ENCODE measurements around the gene SEC14L2.
"Not testable (repeated sequence)": the region's sequence is repeated elsewhere in the genome, so short reads cannot be mapped to it uniquely, and the experiment has no call there.

SEC14L2 gene

GRCh38 chr22:30380011-30380410, 16.8 kb upstream of the SEC14L2 start:
- no peak for DNase-seq

GRCh38 chr22:30381264-30381663, 15.6 kb upstream of the SEC14L2 start:
- no peak for DNase-seq

DNA sequence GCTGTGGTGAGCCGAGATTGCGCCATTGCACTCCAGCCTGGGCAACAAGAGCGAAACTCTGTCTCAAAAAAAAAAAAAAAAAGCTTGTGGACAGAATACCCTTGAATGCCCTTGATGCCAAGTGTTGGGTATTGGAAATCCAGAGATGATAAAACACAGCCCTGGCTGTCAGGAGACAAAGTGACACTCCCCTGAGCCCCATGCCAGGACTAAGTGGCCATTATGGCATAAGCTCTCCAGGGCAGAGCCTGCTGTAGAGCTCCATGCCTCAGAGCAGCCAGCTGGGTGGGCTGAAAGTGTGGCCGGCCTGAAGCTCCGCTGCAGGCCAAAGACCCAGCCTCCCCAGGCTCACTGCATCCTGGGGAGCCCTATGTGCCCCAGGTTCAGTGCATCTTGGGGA, 14.5 kb upstream of the SEC14L2 start:
- no peak for DNase-seq

DNA sequence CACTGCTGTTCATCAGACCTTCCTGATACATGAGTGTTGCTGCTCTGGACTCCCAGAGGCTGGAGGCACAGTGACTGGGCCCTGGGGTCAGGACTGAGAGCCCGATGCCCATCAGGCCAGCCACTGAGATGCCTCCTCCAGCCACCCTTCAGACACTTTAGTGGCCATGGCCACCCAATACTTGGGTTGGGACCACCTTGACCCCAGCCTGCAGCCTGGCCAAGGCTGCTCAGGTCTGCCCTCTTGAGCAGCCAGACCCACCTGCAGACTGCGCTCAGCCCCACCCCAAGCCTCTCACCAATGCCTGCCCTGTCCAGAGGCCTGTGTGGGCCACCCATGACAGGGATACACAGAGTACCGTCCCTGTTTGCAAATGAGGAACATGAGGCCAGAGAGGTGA, 13.8 kb upstream of the SEC14L2 start:
- no peak for DNase-seq

GRCh38 chr22:30385942-30386341, 10.9 kb upstream of the SEC14L2 start:
- no peak for DNase-seq

DNA sequence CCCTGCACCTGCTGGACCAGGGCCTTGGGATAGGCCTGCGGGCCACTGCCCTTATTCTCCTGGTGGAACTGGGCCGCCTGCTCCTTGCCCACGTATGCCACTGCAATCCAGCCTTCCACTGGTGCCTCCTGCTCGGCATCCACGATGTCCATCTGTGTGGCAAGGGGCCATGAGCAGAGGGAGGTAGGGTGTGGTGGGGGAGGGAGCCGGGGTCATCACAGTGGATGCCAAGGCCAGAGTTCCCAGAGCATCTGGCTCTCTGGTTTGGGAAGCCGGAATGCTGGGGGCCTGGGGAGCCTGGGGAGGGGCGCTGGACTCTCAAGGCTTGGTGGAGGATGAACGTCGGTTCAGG, 10.2 kb upstream of the SEC14L2 start:
- no peak for DNase-seq

GRCh38 chr22:30386960-30387827, 9.6 kb upstream of the SEC14L2 start, which contains the start of gene RNF215:
RNF215 (minus strand) TSS chr22:30387411; CDS start chr22:30387313, 98 bp downstream.
- peak; percentile 59 for DNase-seq

DNA sequence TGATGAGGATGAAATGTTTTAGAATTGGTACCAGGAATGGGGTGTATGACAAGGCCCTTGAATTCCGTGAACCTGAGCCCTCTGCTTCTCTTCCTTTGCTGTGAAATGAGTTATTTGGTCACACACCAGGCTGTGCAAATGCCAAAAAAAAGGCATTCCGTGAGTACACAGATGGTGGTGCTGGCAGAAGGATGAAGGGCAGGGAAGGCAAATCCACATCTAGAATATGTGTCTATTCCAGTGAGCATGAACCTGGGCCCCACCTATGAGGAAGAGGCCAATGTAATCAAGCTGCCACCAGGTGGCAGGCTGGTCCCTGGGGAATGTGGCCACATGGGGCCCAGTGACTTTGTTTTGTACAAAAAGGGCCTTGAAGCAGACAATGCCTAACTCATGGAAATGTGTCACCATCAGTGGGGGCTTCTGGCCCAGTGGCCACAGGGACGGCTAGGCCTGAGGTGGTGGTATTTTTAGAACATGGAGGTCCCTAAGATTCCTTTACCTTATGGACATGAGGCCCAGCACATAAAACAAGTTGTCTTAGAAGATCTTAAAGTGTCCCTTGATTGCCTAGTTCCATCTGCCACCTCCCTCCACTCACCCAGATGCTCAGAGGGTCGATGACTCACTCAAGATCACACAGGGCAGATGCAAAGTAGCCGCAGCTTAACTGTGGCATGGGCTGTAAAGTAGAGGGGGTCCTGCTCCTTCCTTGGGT, 5.7 kb upstream of the SEC14L2 start:
- peak; percentile 71 for DNase-seq

DNA sequence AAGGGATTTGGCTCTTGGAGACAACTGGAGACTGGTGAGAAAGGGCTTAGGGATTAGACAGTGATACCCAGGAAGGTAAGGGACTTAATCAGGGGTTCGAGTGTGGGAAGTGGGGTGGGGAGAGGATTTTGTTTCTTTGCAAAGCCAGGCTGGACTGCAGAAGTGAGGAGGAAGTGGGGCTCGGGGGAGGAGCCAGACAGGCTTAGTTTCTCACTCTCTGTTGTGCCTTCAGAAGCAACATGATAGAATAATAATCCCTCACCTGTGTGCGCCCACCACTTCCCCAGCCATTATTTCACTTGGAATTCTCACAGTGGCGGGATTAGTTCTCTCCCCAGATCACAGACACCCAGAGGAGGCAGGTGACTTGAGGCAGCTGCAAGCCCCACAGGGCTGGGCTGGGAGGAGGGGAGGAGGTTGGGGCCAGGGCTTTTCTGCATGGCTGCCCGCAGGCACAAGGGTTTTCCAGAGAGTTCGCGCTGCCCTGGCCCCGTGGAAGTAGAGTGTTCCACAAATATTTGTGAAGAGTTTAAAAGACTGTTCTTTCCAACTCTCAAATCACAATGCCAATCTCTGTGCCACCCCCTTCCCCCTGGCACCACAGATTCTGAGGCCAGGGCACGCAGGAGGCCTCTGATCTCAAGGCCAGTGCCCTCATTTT, 4.0 kb upstream of the SEC14L2 start:
- DNase-seq = no peak

GRCh38 chr22:30393322-30393680, 3.5 kb upstream of the SEC14L2 start:
- no peak for DNase-seq

- no peak for DNase-seq
Measured at GRCh38 chr22:30393885-30394284, 2.9 kb upstream of the SEC14L2 start.

- DNase-seq = no peak
Measured at GRCh38 chr22:30397656-30398635, 1.1 kb downstream of the SEC14L2 start.

GRCh38 chr22:30398685-30399680, 2.2 kb downstream of the SEC14L2 start:
- no peak for DNase-seq

DNA sequence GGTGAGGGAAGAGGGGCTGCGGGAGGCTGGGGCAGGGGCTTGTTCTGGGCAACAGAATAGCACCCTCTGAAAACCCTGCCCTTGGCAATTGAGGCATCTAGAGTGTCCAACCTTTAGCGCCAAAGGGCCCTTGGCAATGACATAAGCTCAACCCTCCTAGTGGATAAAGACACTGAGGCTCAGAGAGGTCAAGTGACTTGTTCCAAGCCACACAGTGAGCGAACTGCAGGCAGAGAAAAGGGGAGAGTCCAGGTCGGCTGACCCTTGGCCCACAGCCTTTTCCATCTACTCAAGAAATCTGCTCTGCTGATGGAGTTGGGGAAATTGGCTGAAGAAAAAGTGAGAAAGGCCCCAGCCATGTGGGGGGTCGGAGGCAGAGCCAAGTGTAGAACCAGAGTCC, 2.9 kb downstream of the SEC14L2 start:
- no peak for DNase-seq

- no peak for DNase-seq
Measured at GRCh38 chr22:30400159-30400558, 3.3 kb downstream of the SEC14L2 start.

DNA sequence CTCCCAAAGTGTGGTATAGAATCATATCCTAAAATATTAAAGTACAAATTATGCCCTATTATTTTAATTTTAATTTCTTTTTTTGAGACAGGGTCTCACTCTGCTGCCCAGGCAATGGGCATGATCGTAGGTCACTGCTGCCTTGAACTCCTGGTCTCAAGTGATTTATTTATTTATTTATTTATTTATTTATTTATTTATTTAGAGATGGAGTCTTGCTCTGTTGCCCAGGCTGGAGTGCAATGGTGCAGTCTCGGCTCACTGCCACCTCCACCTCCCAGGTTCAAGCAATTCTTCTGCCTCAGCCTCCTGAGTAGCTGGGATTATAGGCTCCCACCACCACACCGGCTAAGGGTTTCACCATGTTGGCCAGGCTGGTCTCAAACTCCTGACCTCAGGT, 4.2 kb downstream of the SEC14L2 start:
- DNase-seq = not testable (repeated sequence)

DNA sequence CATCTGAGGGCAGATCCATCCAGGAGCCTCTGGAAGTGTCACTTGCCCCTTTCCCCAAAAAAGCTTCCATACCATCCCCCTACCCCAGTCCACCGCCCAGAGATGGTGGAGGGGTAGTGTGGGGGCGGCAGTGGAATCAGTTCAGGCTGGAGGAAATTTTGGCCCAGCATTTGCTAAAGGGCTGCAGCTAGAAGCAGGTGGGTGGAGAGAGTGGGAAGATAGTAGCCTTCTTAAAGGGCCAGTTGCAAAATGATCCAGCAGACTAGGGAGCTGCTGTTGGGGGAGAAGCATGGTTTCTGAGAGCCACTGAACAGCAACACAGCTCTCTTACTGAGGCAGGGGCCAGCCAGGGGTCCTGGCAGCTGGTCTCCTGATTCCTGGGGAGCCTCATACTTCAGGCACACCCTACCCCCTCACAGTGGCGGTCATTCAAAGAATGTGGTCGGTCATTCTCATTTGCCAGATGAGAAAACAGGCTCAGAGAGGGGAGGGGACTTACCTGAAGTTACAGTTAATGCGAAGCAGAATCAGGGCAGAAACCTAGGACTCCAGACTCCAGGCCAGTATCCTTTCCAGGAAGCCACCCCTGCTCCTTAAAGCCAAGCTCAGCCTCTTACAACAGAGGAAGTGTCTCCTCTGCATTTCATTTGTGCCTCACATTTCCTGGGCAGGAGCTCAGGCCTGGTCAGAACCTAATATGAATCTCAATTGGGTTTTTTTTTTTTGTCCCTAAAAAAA, 5.4 kb downstream of the SEC14L2 start:
- DNase-seq = no peak

- DNase-seq = not testable (repeated sequence)
Measured at GRCh38 chr22:30402766-30403104, 5.9 kb downstream of the SEC14L2 start.

DNA sequence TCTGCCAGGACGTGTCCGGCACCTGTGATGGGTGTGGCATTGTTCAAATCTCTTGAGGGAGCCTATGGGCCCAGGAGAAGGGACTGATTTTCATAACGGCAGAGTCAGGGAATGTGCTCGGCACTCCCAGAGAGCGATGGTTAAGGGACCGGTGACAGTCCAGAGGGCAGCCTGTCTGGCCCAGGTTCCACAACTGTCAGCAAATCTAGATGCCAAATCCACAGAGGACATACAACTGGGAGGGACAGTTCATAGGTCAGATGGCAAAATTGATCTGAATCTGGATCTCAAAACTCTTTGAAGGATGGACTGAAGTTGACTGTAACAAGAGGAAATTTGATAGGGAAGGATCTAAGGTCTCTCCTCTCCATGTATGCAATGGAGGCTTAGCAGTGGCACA, 7.5 kb downstream of the SEC14L2 start:
- DNase-seq = no peak

DNA sequence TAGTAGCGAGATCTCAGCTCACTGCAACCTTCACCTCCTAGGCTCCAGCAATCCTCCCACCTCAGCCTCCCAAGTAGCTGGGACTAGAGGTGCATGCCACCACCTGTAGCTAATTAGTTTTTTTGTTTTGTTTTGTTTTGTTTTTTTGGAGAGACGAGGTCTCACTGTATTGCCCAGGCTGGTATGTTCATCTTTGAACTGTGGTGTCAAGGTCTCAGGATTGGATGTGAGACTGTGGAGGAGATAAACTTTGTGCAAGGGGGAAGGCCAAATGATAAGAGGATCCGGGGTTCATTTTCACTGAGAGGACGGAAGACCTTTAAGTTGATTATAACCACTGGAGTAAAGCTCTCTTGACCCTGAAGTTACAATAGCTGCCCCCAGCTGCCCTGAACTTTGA, 8.9 kb downstream of the SEC14L2 start:
- no peak for DNase-seq

DNA sequence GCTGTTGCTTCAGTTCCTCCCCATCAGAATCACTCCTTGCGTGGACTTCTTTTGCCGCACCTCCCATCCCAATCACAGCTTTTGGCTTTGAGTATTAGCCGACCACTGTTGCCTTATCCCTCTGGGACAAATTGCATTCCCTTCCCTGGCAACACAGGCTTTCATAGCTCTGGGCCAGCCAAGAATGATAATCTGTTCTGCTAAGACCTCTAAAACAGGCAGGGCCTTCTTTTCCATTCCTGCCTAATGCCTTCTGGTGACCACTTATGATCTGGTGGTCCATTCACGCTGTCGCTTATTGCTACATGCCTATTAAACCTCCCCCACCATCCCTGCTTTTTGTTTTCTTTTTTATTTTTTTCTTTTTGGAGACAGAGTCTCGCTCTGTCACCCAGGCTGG, 9.6 kb downstream of the SEC14L2 start:
- no peak for DNase-seq
